Retinal pigment epithelial cell (primary cell): ENCODE measurements around the gene SLC22A15.

Experiments used
- DNase-seq: peaks from one replicate; pipeline ENCODE4 v3.0.0-alpha.2; 2010; ENCODE audit warnings: low read depth
- H3K4me3 ChIP-seq: 2 replicates; pipeline ENCODE4 v1.5.1; 2011; ENCODE audit warnings: mild to moderate bottlenecking, low read length, control low read depth, moderate library complexity
- TF ChIP-seq, protein P1 (sequence below): conservative IDR thresholded peaks from 2 replicates; pipeline ENCODE4 v1.5.1; 2011; ENCODE audit warnings: low read depth, low read length, control low read depth, inconsistent platforms

Gene SLC22A15

DNA sequence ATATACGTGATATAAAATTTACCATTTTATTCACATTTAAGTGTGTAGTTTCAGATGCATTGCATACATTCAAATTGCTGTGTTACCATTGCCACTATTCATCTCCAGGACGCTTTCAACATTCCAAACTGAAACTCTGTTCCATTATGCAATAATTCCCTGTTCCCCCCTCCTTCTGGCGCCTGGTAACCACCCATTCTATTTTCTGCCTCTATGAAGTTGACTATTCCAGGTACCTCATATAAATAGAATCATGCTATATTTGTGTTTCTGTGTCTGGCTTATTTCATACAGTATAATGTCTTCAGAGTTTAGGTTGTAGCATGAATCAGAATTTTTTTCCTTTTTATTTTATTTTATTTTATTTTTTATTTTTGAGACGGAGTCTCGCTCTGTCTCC, 41.7 kb downstream of the SLC22A15 start:
- TF ChIP-seq, protein P1, sequence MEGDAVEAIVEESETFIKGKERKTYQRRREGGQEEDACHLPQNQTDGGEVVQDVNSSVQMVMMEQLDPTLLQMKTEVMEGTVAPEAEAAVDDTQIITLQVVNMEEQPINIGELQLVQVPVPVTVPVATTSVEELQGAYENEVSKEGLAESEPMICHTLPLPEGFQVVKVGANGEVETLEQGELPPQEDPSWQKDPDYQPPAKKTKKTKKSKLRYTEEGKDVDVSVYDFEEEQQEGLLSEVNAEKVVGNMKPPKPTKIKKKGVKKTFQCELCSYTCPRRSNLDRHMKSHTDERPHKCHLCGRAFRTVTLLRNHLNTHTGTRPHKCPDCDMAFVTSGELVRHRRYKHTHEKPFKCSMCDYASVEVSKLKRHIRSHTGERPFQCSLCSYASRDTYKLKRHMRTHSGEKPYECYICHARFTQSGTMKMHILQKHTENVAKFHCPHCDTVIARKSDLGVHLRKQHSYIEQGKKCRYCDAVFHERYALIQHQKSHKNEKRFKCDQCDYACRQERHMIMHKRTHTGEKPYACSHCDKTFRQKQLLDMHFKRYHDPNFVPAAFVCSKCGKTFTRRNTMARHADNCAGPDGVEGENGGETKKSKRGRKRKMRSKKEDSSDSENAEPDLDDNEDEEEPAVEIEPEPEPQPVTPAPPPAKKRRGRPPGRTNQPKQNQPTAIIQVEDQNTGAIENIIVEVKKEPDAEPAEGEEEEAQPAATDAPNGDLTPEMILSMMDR: no peak
- H3K4me3 ChIP-seq: no peak overlapping the region
- DNase-seq: no peak

- DNase-seq: no peak
- TF ChIP-seq, protein P1: no peak
- no peak overlapping the region for H3K4me3 ChIP-seq
Observed at GRCh38 chr1:116019653-116020253, 43.4 kb downstream of the SLC22A15 start.

DNA sequence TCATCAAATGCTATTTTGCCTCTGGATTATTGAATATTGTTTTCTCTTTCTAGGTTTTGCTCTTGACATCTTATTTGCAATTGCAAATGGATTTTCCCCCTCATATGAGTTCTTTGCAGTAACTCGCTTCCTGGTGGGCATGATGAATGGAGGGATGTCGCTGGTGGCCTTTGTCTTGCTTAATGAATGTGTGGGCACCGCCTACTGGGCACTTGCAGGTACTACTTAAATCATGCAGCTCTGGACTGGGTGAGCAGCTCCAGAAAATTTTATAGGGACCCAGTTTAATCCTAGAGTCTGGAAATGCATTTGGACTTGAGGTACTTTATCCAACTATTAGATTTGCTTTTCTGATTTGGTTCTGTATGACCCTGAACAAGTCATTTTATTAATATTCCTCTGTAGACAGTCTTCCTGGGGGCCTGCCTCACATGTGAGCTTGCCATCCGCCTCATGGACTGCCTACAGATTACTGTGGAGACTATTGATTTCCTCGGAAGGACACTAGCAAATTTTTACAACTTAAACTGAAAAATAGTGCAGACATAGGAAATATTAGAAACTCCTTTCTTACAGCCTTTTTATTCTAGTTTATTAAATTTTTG, 44.5 kb downstream of the SLC22A15 start:
- peak; percentile 14 for DNase-seq
- TF ChIP-seq, protein P1: peak; percentile 84
- H3K4me3 ChIP-seq: no peak overlapping the region

- no peak overlapping the region for H3K4me3 ChIP-seq
- TF ChIP-seq, protein P1: no peak
- no peak for DNase-seq
Observed at GRCh38 chr1:116024626-116025025, 48.3 kb downstream of the SLC22A15 start.

DNA sequence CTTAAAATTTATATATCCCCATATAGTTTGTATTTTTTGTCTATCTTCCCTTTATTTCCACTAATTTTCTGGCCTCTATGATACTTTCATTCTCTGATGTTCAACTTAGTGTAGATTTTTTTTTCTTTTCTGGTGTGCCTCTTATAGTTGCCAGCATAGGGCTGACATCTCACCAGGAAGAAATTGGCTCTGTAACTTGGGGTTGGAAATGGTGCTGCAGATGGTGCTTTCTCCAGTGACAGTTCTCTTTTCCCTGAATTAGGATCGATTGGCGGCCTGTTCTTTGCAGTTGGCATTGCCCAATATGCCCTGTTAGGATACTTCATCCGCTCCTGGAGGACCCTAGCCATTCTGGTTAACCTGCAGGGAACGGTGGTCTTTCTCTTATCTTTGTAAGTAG, 50.3 kb downstream of the SLC22A15 start:
- H3K4me3 ChIP-seq: no peak overlapping the region
- TF ChIP-seq, protein P1: no peak
- DNase-seq: no peak

DNA sequence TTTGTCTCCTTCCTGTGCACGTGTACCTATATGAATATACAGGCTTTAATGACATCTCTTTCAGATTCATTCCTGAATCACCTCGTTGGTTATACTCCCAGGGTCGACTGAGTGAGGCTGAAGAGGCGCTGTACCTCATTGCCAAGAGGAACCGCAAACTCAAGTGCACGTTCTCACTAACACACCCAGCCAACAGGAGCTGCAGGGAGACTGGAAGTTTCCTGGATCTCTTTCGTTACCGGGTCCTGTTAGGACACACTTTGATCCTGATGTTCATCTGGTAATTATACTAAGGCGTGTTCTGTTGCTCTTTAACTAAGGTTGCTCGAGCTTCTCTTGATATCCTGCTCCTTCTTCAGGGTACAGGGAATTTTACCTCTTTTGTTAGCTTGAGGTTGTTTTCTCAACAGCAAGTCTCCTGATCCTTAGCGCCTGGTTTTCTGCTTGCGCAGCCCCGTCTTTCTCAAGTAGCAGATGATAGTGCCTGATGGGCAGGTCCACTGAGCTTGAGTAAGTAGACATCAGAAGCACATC, 55.1 kb downstream of the SLC22A15 start:
- TF ChIP-seq, protein P1: no peak
- H3K4me3 ChIP-seq: no peak overlapping the region
- DNase-seq: no peak

DNA sequence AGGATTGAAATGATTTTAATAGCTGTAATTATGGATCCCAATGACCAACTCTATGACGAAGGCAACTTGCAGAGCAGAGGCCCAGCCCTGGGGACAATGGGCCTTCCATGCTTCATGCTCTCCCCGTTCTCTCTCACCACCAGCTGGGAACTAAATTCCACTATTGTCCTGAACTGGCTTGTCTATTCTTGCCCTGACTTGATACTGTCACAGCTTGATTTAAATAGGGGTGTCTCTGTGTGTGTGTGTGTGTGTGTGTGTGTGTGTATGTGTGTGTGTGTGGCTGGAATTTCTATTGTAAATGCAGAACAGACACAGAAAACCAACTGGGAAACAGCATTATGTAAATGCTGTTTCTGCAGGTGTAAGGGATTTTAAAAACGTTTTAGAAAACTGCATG, 57.0 kb downstream of the SLC22A15 start:
- H3K4me3 ChIP-seq: no peak overlapping the region
- TF ChIP-seq, protein P1: no peak
- no peak for DNase-seq
